ENCODE measurements around the gene ZNF385C.

ZNF385C gene

GRCh38 chr17:42120770-42121769 is 22.8 kb upstream of the ZNF385C start, which contains the start of gene KAT2A:
TSS of gene KAT2A (minus strand) at chr17:42121367. CDS start at chr17:42121304, 63 bp downstream.
- Histone ChIP-seq H3K9ac (ENCODE audit: low read length) (peak within 1 kb of the TSS; percentile 70), H3K4me1 (ENCODE audit: control insufficient read depth, insufficient read depth, low read length) (peaks cover 10% of the 10 kb centered on the region), H3K27me3 (replicated peaks; ENCODE audit: control insufficient read depth, insufficient read depth, low read length) (no peaks in the 10 kb centered on the region), H3K9me3 (ENCODE audit: control insufficient read depth, low read length) (no peaks in the 10 kb centered on the region), H3K36me3 (ENCODE audit: control insufficient read depth, insufficient read depth, low read length, severe bottlenecking) (peaks cover 28% of the 10 kb centered on the region), H3K4me3 (ENCODE audit: low read length) (peak within 1 kb of the TSS; percentile 64)
- DNase-seq (ENCODE audit: low read depth): peak; percentile 93

GRCh38 chr17:42120161-42120769 is 22.0 kb upstream of the ZNF385C start:
- Histone ChIP-seq H3K4me3 (ENCODE audit: low read length) (peak overlapping the region; percentile 64), H3K9ac (ENCODE audit: low read length) (peak overlapping the region; percentile 41), H3K27me3 (replicated peaks; ENCODE audit: control insufficient read depth, insufficient read depth, low read length) (no peaks in the 10 kb centered on the region), H3K4me1 (ENCODE audit: control insufficient read depth, insufficient read depth, low read length) (peaks cover 10% of the 10 kb centered on the region), H3K36me3 (ENCODE audit: control insufficient read depth, insufficient read depth, low read length, severe bottlenecking) (peaks cover 24% of the 10 kb centered on the region), H3K9me3 (ENCODE audit: control insufficient read depth, low read length) (no peaks in the 10 kb centered on the region)
- DNase-seq (ENCODE audit: low read depth): no peak

GRCh38 chr17:42119301-42119700 is 21.0 kb upstream of the ZNF385C start:
- peaks cover 10% of the 10 kb centered on the region for H3K4me1 ChIP-seq (ENCODE audit: control insufficient read depth, insufficient read depth, low read length)
- H3K36me3 ChIP-seq (ENCODE audit: control insufficient read depth, insufficient read depth, low read length, severe bottlenecking): peaks cover 15% of the 10 kb centered on the region
- no peak overlapping the region for H3K4me3 ChIP-seq (ENCODE audit: low read length)
- no peak for DNase-seq (ENCODE audit: low read depth)
- H3K9ac ChIP-seq (ENCODE audit: low read length): no peak overlapping the region
- H3K27me3 ChIP-seq (replicated peaks; ENCODE audit: control insufficient read depth, insufficient read depth, low read length): no peaks in the 10 kb centered on the region
- H3K9me3 ChIP-seq (ENCODE audit: control insufficient read depth, low read length): no peaks in the 10 kb centered on the region

GRCh38 chr17:42118545-42118944 is 20.3 kb upstream of the ZNF385C start:
- H3K4me3 ChIP-seq (ENCODE audit: low read length): no peak overlapping the region
- peaks cover 10% of the 10 kb centered on the region for H3K4me1 ChIP-seq (ENCODE audit: control insufficient read depth, insufficient read depth, low read length)
- H3K27me3 ChIP-seq (replicated peaks; ENCODE audit: control insufficient read depth, insufficient read depth, low read length): no peaks in the 10 kb centered on the region
- peak; percentile 37 for DNase-seq (ENCODE audit: low read depth)
- no peaks in the 10 kb centered on the region for H3K9me3 ChIP-seq (ENCODE audit: control insufficient read depth, low read length)
- peaks cover 14% of the 10 kb centered on the region for H3K36me3 ChIP-seq (ENCODE audit: control insufficient read depth, insufficient read depth, low read length, severe bottlenecking)
- H3K9ac ChIP-seq (ENCODE audit: low read length): no peak overlapping the region

- no peak overlapping the region for H3K4me3 ChIP-seq (ENCODE audit: low read length)
- H3K36me3 ChIP-seq (ENCODE audit: control insufficient read depth, insufficient read depth, low read length, severe bottlenecking): peaks cover 14% of the 10 kb centered on the region
- DNase-seq (ENCODE audit: low read depth): no peak
- H3K27me3 ChIP-seq (replicated peaks; ENCODE audit: control insufficient read depth, insufficient read depth, low read length): no peaks in the 10 kb centered on the region
- no peak overlapping the region for H3K9ac ChIP-seq (ENCODE audit: low read length)
- no peaks in the 10 kb centered on the region for H3K9me3 ChIP-seq (ENCODE audit: control insufficient read depth, low read length)
- H3K4me1 ChIP-seq (ENCODE audit: control insufficient read depth, insufficient read depth, low read length): peaks cover 10% of the 10 kb centered on the region
These were observed 19.8 kb upstream of the ZNF385C start for GRCh38 chr17:42118126-42118510.

GRCh38 chr17:42117397-42118125 is 19.3 kb upstream of the ZNF385C start:
- no peak for DNase-seq (ENCODE audit: low read depth)
- Histone ChIP-seq H3K4me3 (ENCODE audit: low read length) (no peak overlapping the region), H3K36me3 (ENCODE audit: control insufficient read depth, insufficient read depth, low read length, severe bottlenecking) (peaks cover 14% of the 10 kb centered on the region), H3K27me3 (replicated peaks; ENCODE audit: control insufficient read depth, insufficient read depth, low read length) (no peaks in the 10 kb centered on the region), H3K9ac (ENCODE audit: low read length) (no peak overlapping the region), H3K4me1 (ENCODE audit: control insufficient read depth, insufficient read depth, low read length) (peaks cover 15% of the 10 kb centered on the region), H3K9me3 (ENCODE audit: control insufficient read depth, low read length) (no peaks in the 10 kb centered on the region)

GRCh38 chr17:42116705-42117396 is 18.6 kb upstream of the ZNF385C start:
- H3K4me3 ChIP-seq (ENCODE audit: low read length): no peak overlapping the region
- peak; percentile 91 for DNase-seq (ENCODE audit: low read depth)
- H3K9me3 ChIP-seq (ENCODE audit: control insufficient read depth, low read length): no peaks in the 10 kb centered on the region
- no peak overlapping the region for H3K9ac ChIP-seq (ENCODE audit: low read length)
- H3K4me1 ChIP-seq (ENCODE audit: control insufficient read depth, insufficient read depth, low read length): peaks cover 17% of the 10 kb centered on the region
- no peaks in the 10 kb centered on the region for H3K27me3 ChIP-seq (replicated peaks; ENCODE audit: control insufficient read depth, insufficient read depth, low read length)
- peaks cover 14% of the 10 kb centered on the region for H3K36me3 ChIP-seq (ENCODE audit: control insufficient read depth, insufficient read depth, low read length, severe bottlenecking)

GRCh38 chr17:42114118-42114517 is 15.8 kb upstream of the ZNF385C start:
- Histone ChIP-seq H3K36me3 (ENCODE audit: control insufficient read depth, insufficient read depth, low read length, severe bottlenecking) (peaks cover 14% of the 10 kb centered on the region), H3K9me3 (ENCODE audit: control insufficient read depth, low read length) (no peaks in the 10 kb centered on the region), H3K9ac (ENCODE audit: low read length) (no peak overlapping the region), H3K4me3 (ENCODE audit: low read length) (no peak overlapping the region), H3K4me1 (ENCODE audit: control insufficient read depth, insufficient read depth, low read length) (peaks cover 13% of the 10 kb centered on the region), H3K27me3 (replicated peaks; ENCODE audit: control insufficient read depth, insufficient read depth, low read length) (no peaks in the 10 kb centered on the region)
- no peak for DNase-seq (ENCODE audit: low read depth)

GRCh38 chr17:42113293-42114069 is 15.2 kb upstream of the ZNF385C start:
- H3K4me1 ChIP-seq (ENCODE audit: control insufficient read depth, insufficient read depth, low read length): peaks cover 13% of the 10 kb centered on the region
- H3K9me3 ChIP-seq (ENCODE audit: control insufficient read depth, low read length): no peaks in the 10 kb centered on the region
- H3K27me3 ChIP-seq (replicated peaks; ENCODE audit: control insufficient read depth, insufficient read depth, low read length): no peaks in the 10 kb centered on the region
- H3K9ac ChIP-seq (ENCODE audit: low read length): peak overlapping the region; percentile 88
- no peak for DNase-seq (ENCODE audit: low read depth)
- H3K4me3 ChIP-seq (ENCODE audit: low read length): no peak overlapping the region
- H3K36me3 ChIP-seq (ENCODE audit: control insufficient read depth, insufficient read depth, low read length, severe bottlenecking): peaks cover 14% of the 10 kb centered on the region

GRCh38 chr17:42112552-42113176 is 14.4 kb upstream of the ZNF385C start, which contains the start of gene DHX58:
TSS of gene DHX58 (minus strand) at chr17:42112714. CDS start at chr17:42111892, 822 bp downstream.
- Histone ChIP-seq H3K36me3 (ENCODE audit: control insufficient read depth, insufficient read depth, low read length, severe bottlenecking) (peaks cover 14% of the 10 kb centered on the region), H3K4me3 (ENCODE audit: low read length) (peak within 1 kb of the TSS; percentile 88), H3K27me3 (replicated peaks; ENCODE audit: control insufficient read depth, insufficient read depth, low read length) (no peaks in the 10 kb centered on the region)

More at GRCh38 chr17:42112552-42113176, 14.4 kb upstream of the ZNF385C start, which contains the start of gene DHX58:
- H3K4me1 ChIP-seq (ENCODE audit: control insufficient read depth, insufficient read depth, low read length): peaks cover 13% of the 10 kb centered on the region
- peak; percentile 93 for DNase-seq (ENCODE audit: low read depth)
- H3K9ac ChIP-seq (ENCODE audit: low read length): peak within 1 kb of the TSS; percentile 88
- H3K9me3 ChIP-seq (ENCODE audit: control insufficient read depth, low read length): no peaks in the 10 kb centered on the region
